H1 (cell line): ENCODE data around the gene NTPCR. TPM values are rescaled to one million over a fixed set of nuclear protein-coding genes. Genes with fewer than 3 reads are reported as not detected.

Source experiments
- CTCF ChIA-PET: fragments of 300-600 bp; sonication (Branson Sonifier 250); formaldehyde crosslinking; loops from one replicate; lab custom pipeline; 2021; ENCODE audit not compliant: partially characterized antibody; lab: Charles Lee
- POLR2A ChIA-PET: fragments of 300-600 bp; sonication (Branson Sonifier 250); formaldehyde crosslinking; loops from one replicate; lab custom pipeline; 2021; ENCODE audit warnings: inconsistent platforms; ENCODE audit not compliant: partially characterized antibody; lab: Charles Lee
- DNase-seq, 2 experiments: peaks; one replicate each; pipeline versions ENCODE4 v3.0.0 to v3.0.0-alpha.2; 2010 to 2022; ENCODE audit warnings: low spot score in 2 of 2, low read depth in 1 of 2, mixed read lengths in 1 of 2
- FAIRE-seq: peaks from 2 replicates; lab custom pipeline; 2011; peaks lifted over from hg19 to GRCh38; lab: Jason Lieb, UNC
- H2AFZ ChIP-seq: 2 replicates; pipeline ENCODE4 v1.8.1; 2012; ENCODE audit warnings: low read length, inconsistent platforms
- H2AK5ac ChIP-seq: 2 replicates; pipeline ENCODE4 v1.6.1; 2013; ENCODE audit warnings: low read depth, low read length
- H2BK120ac ChIP-seq: replicated peaks from 2 replicates; pipeline ENCODE3; 2013; ENCODE audit warnings: low read depth, low read length, inconsistent platforms
- H2BK12ac ChIP-seq: 2 replicates; pipeline ENCODE4 v1.6.1; 2013; ENCODE audit warnings: low read depth, low read length
- H2BK15ac ChIP-seq: 2 replicates; pipeline ENCODE4 v1.6.1; 2013; ENCODE audit warnings: low read length
- H2BK20ac ChIP-seq: 2 replicates; pipeline ENCODE4 v1.6.1; 2013; ENCODE audit warnings: low read length
- H2BK5ac ChIP-seq: 2 replicates; pipeline ENCODE4 v1.6.1; 2013; ENCODE audit warnings: low read depth, low read length
- H3K14ac ChIP-seq: 2 replicates; pipeline ENCODE4 v1.6.1; 2013; ENCODE audit warnings: inconsistent platforms; ENCODE audit not compliant: insufficient read length
- H3K18ac ChIP-seq: 2 replicates; pipeline ENCODE4 v1.6.1; 2013; ENCODE audit warnings: low read length; ENCODE audit errors: extremely low read depth
- H3K23ac ChIP-seq: 2 replicates; pipeline ENCODE4 v1.6.1; 2013; ENCODE audit warnings: inconsistent platforms; ENCODE audit not compliant: insufficient read length
- H3K23me2 ChIP-seq: 2 replicates; pipeline ENCODE4 v1.6.1; 2013; ENCODE audit warnings: low read depth, low read length
- H3K27ac ChIP-seq: 2 replicates; pipeline ENCODE4 v1.6.1; 2011; ENCODE audit warnings: low read depth, low read length, inconsistent platforms
- H3K27me3 ChIP-seq, 4 experiments: replicated peaks in 1 of 4; 1 replicate in 1 of 4; 2 replicates in 3 of 4; pipeline versions ENCODE4 v1.6.1 to v1.8.1; 2011 to 2013; ENCODE audit warnings: low read length in 3 of 4, mild to moderate bottlenecking in 3 of 4, inconsistent platforms in 2 of 4, mixed read lengths in 2 of 4, moderate library complexity in 1 of 4; ENCODE audit not compliant: control insufficient read depth in 3 of 4, insufficient read depth in 3 of 4; ENCODE audit errors: extremely low read depth in 1 of 4
- H3K36me3 ChIP-seq, 4 experiments: 2 replicates each; pipeline versions ENCODE4 v1.6.1 to v1.8.1; 2011 to 2013; ENCODE audit warnings: mild to moderate bottlenecking in 4 of 4, low read length in 3 of 4, moderate library complexity in 2 of 4, control low read depth in 1 of 4, inconsistent platforms in 1 of 4; ENCODE audit not compliant: insufficient read depth in 4 of 4, control insufficient read depth in 2 of 4
- H3K4ac ChIP-seq: replicated peaks from 2 replicates; pipeline ENCODE3; 2013; ENCODE audit warnings: low read length, low read depth, mixed read lengths, inconsistent platforms; ENCODE audit not compliant: insufficient read length
- H3K4me1 ChIP-seq, 4 experiments: replicated peaks in 1 of 4; 1 replicate in 1 of 4; 2 replicates in 3 of 4; pipeline versions ENCODE4 v1.6.1 to v1.8.1; 2011 to 2013; ENCODE audit warnings: low read length in 3 of 4, inconsistent platforms in 2 of 4, mixed read lengths in 1 of 4; ENCODE audit not compliant: insufficient read depth in 4 of 4, control insufficient read depth in 3 of 4
- H3K4me2 ChIP-seq, 2 experiments: 2 replicates each; pipeline versions ENCODE4 v1.6.1 to v1.8.1; 2011 to 2013; ENCODE audit warnings: low read depth in 2 of 2, low read length in 2 of 2, control low read depth in 1 of 2, inconsistent platforms in 1 of 2, mild to moderate bottlenecking in 1 of 2; ENCODE audit not compliant: insufficient read depth in 1 of 2
- H3K4me3 ChIP-seq, 4 experiments: fragments of 200-600, 300-600 bp in 1 of 4; sonication (generic), shearing (Covaris generic), sonication (Bioruptor Twin) in 1 of 4; 2 replicates each; pipeline versions ENCODE4 v1.5.1 to v1.8.1; 2011 to 2016; ENCODE audit warnings: low read length in 4 of 4, low read depth in 3 of 4, control low read depth in 2 of 4, inconsistent platforms in 2 of 4, mild to moderate bottlenecking in 2 of 4, mixed read lengths in 1 of 4, moderate library complexity in 1 of 4; ENCODE audit not compliant: insufficient read depth in 2 of 4; ENCODE audit errors: extremely low read depth in 1 of 4
- H3K56ac ChIP-seq: replicated peaks from 2 replicates; pipeline ENCODE3; 2013; ENCODE audit warnings: low read depth, mild to moderate bottlenecking, mixed read lengths, low read length, inconsistent platforms; ENCODE audit not compliant: insufficient read length
- H3K79me1 ChIP-seq: 2 replicates; pipeline ENCODE4 v1.6.1; 2013; ENCODE audit warnings: low read depth, low read length, control low read depth
- H3K79me2 ChIP-seq, 2 experiments: 2 replicates each; pipeline versions ENCODE4 v1.6.1 to v1.8.1; 2012 to 2013; ENCODE audit warnings: low read length in 2 of 2, mild to moderate bottlenecking in 2 of 2, inconsistent platforms in 1 of 2; ENCODE audit not compliant: insufficient read depth in 2 of 2, control insufficient read depth in 1 of 2
- H3K9ac ChIP-seq, 4 experiments: replicated peaks in 1 of 4; 1 replicate in 1 of 4; 2 replicates in 3 of 4; pipeline versions ENCODE4 v1.6.1 to v1.8.1; 2011 to 2013; ENCODE audit warnings: low read depth in 3 of 4, low read length in 3 of 4, control low read depth in 2 of 4, mild to moderate bottlenecking in 2 of 4, moderate library complexity in 2 of 4, inconsistent platforms in 1 of 4; ENCODE audit errors: extremely low read depth in 1 of 4
- H3K9me3 ChIP-seq, 2 experiments: 2 replicates each; pipeline versions ENCODE4 v1.6.1 to v1.8.1; 2012 to 2013; ENCODE audit warnings: mild to moderate bottlenecking in 2 of 2, moderate library complexity in 2 of 2, control low read depth in 1 of 2, inconsistent platforms in 1 of 2, low read depth in 1 of 2, low read length in 1 of 2, mixed read lengths in 1 of 2; ENCODE audit not compliant: insufficient read depth in 2 of 2
- H4K20me1 ChIP-seq, 2 experiments: replicated peaks in 1 of 2; 2 replicates each; pipeline versions ENCODE3 to v1.8.1; 2011 to 2013; ENCODE audit warnings: inconsistent platforms in 2 of 2, low read length in 2 of 2, mild to moderate bottlenecking in 1 of 2; ENCODE audit not compliant: insufficient read depth in 2 of 2, control insufficient read depth in 1 of 2
- H4K5ac ChIP-seq: 2 replicates; pipeline ENCODE4 v1.6.1; 2013; ENCODE audit warnings: low read length, low read depth, mixed read lengths, inconsistent platforms; ENCODE audit not compliant: insufficient read length
- H4K8ac ChIP-seq: 2 replicates; pipeline ENCODE4 v1.8.0; 2013; ENCODE audit warnings: mild to moderate bottlenecking, moderate library complexity, low read length, inconsistent platforms; ENCODE audit not compliant: insufficient read depth; ENCODE audit errors: extremely low read depth
- H4K91ac ChIP-seq: replicated peaks from 2 replicates; pipeline ENCODE3; 2013; ENCODE audit warnings: low read length, mixed read lengths, inconsistent platforms; ENCODE audit not compliant: insufficient read length
- RBBP5 ChIP-seq: IDR thresholded peaks from 2 replicates; pipeline ENCODE4 v1.7.1; 2012; ENCODE audit warnings: low read depth, mild to moderate bottlenecking, inconsistent platforms, low read length, moderate library complexity, borderline replicate concordance
- RXRA ChIP-seq: IDR thresholded peaks from 2 replicates; pipeline ENCODE4 v1.6.1; 2011; ENCODE audit warnings: low read depth, mild to moderate bottlenecking, low read length, moderate library complexity; ENCODE audit not compliant: insufficient read depth
- WGBS, 2 experiments: shearing (Covaris generic) in 1 of 2; methylation state at CpG; one replicate each; pipeline versions ENCODE4 v1.1.6 to v1.1.7; 2013 to 2015; ENCODE audit warnings: low lambda C conversion rate in 2 of 2, mixed read lengths in 2 of 2, inconsistent platforms in 1 of 2, low coverage in 1 of 2, missing lambda C conversion rate in 1 of 2; ENCODE audit not compliant: insufficient replicate concordance in 2 of 2, insufficient coverage in 1 of 2, insufficient read length in 1 of 2; ENCODE audit errors: extremely low coverage in 1 of 2, missing lambda C conversion rate in 1 of 2; 5-methylcytosine and 5-hydroxymethylcytosine counted together
- polyA plus RNA-seq, 7 experiments: library from polyadenylated mRNA; depleted of rRNA in 3 of 7; stranded (reverse) in 5 of 7; unstranded in 2 of 7; fragments of >200 nt in 5 of 7; fragments of 200-250 nt in 2 of 7; gene quantifications; 1 replicate in 5 of 7; 2 replicates in 1 of 7; 4 replicates in 1 of 7; pipeline versions ENCODE4 v1.2.1 to v1.2.3, GENCODE V29; 2011 to 2013; ENCODE audit warnings: missing spikeins in 2 of 7, mixed read lengths in 2 of 7
- total RNA-seq: library from RNA; stranded (reverse); fragmentation: NEBNext Ultra II Directional; extraction: Animal tissue kit (Norgen Biotek cat#: 25700); gene quantifications from 2 replicates; pipeline ENCODE4 v1.2.1, GENCODE V29; 2021

Gene NTPCR
- total and polyA plus RNA-seq, 2 of the 8 experiments (the other 6 are each of a cell fraction or from before 2014, with no cell fraction given) = 22.6 to 73.1 TPM

DNA sequence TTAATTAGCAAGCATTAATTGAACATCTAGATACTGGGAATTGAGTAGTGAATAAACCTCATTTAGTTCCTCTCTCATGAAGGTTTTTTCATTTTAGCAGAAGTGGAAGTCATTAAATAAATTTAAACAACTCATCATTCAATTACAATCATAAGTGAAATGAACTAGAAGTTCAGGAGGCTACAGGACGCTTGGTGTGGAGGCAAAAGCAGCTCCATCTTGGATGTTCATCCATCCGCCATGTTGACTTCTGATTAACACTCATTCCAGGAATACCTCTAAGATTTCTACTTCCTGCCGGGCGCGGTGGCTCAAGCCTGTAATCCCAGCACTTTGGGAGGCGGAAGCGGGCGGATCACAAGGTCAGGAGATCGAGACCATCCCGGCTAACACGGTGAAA, 11.5 kb upstream of the NTPCR start:
- Histone ChIP-seq H3K79me1 (peaks cover 2% of the 10 kb centered on the region; the same call in 1 of the 2 replicates), H3K27me3 (0 out of 7 replicates have a peak, but pooled peaks cover 0 to 2% (median 0%) of the 10 kb centered on the region in 4 experiments), H4K5ac (no peak overlapping the region), H2AK5ac (no peak overlapping the region), H3K14ac (no peak overlapping the region), H2BK20ac (no peak overlapping the region), H4K20me1 (no peaks in the 10 kb centered on the region), H3K56ac (no peak overlapping the region), H3K18ac (no peak overlapping the region), H3K23ac (no peak overlapping the region), H3K4me1 (no peaks in the 10 kb centered on the region), H3K4me3 (no peak overlapping the region), H3K27ac (no peak overlapping the region), H3K23me2 (no peaks in the 10 kb centered on the region), H3K36me3 (no peaks in the 10 kb centered on the region), H3K9me3 (no peaks in the 10 kb centered on the region), H3K4ac (no peak overlapping the region), H4K8ac (no peak overlapping the region), H2BK12ac (no peak overlapping the region), H2BK5ac (no peak overlapping the region), H2AFZ (no peak overlapping the region), H3K4me2 (no peak overlapping the region), H4K91ac (no peak overlapping the region), H2BK120ac (no peak overlapping the region), H2BK15ac (no peak overlapping the region), H3K9ac (no peak overlapping the region), H3K79me2 (no peaks in the 10 kb centered on the region)
- 92% methylated on average over 11 of the region's 11 CpGs; no CpG with 5 or more reads in 1 of the 2 experiments for WGBS, 2 experiments
- FAIRE-seq = no peak
- DNase-seq = no peak
- POLR2A ChIA-PET = no interaction called here
- CTCF ChIA-PET = interaction anchor here (1.2 kb wide), 2 partner anchors 86 to 302 kb away, joined by 3 to 4 read pairs; no protein-coding TSS in a partner anchor
- TF ChIP-seq RXRA (no peak), RBBP5 (no peak)
